GM18873 (cell line): ENCODE results near the gene WASHC4.

Experiments used
- ATAC-seq: cut with Tn5 transposase; IDR thresholded peaks from one replicate; pipeline ENCODE4 v1.9.1; 2021; ENCODE audit warnings: mild to moderate bottlenecking, moderate library complexity, moderate number of reproducible peaks; ENCODE audit not compliant: unreplicated experiment, low FRiP score

WASHC4 gene

GRCh38 chr12:105107494-105108371, at the start of gene WASHC4:
TSS of gene WASHC4 (plus strand) at chr12:105107731. CDS start at chr12:105107801, 70 bp downstream.
- ATAC-seq, result peak; percentile 73

GRCh38 chr12:105060715-105061378, 46.7 kb upstream of the WASHC4 start:
- no peak for ATAC-seq

- no peak for ATAC-seq
These were observed 42.9 kb upstream of the WASHC4 start for GRCh38 chr12:105064564-105065178.

GRCh38 chr12:105067511-105068031, 40.0 kb upstream of the WASHC4 start:
- no peak for ATAC-seq

GRCh38 chr12:105069936-105070702, 37.4 kb upstream of the WASHC4 start:
- ATAC-seq, result no peak

GRCh38 chr12:105071981-105072380, 35.5 kb upstream of the WASHC4 start:
- no peak for ATAC-seq

- no peak for ATAC-seq
These were observed 34.5 kb upstream of the WASHC4 start for GRCh38 chr12:105072888-105073488.

- no peak for ATAC-seq
These were observed 31.4 kb upstream of the WASHC4 start for GRCh38 chr12:105076098-105076497.

- no peak for ATAC-seq
These were observed 30.6 kb upstream of the WASHC4 start for GRCh38 chr12:105076913-105077312.

- ATAC-seq, result no peak
These were observed 30.1 kb upstream of the WASHC4 start for GRCh38 chr12:105077435-105077834.

- no peak for ATAC-seq
These were observed 28.6 kb upstream of the WASHC4 start for GRCh38 chr12:105078712-105079570.

GRCh38 chr12:105083031-105083430, 24.5 kb upstream of the WASHC4 start:
- no peak for ATAC-seq

- ATAC-seq, result no peak
These were observed 23.9 kb upstream of the WASHC4 start for GRCh38 chr12:105083551-105084105.

GRCh38 chr12:105084251-105085250, 23.0 kb upstream of the WASHC4 start, which contains the start of gene ALDH1L2:
TSS of gene ALDH1L2 (minus strand) at chr12:105084458. CDS start at chr12:105084436, 22 bp downstream.
- ATAC-seq, result no peak

- no peak for ATAC-seq
These were observed 22.0 kb upstream of the WASHC4 start for GRCh38 chr12:105085501-105085900.

- ATAC-seq, result no peak
These were observed 17.7 kb upstream of the WASHC4 start for GRCh38 chr12:105089817-105090216.

GRCh38 chr12:105090361-105090760, 17.2 kb upstream of the WASHC4 start:
- no peak for ATAC-seq
